ENCODE measurements around the gene DCAF15.

DNA sequence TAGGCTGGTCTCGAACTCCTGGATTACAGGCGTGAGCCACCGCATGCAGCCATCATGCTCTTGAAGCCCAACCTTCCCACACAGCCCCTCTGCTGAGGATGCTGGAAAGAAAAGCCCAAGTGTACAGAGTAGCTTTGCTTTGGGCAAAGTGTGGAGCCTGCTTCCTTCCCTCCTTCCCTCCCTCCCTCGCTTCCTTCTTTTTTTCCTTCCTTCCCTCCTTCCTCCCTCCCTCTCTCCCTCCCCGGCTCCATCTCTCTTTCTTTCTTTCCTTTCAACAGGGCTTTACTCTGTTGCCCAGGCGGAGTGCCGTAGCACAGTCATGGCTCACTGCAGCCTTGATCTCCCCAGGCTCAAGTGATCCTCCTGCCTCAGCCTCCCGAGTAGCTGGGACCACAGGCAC, 43.6 kb upstream of the DCAF15 start:
- TF ChIP-seq CTCF (conservative IDR thresholded peaks at IDR 0.05) (no peak), ZFX (IDR thresholded peaks at IDR 0.05) (no peak)

All from C4-2B (cell line).